ENCODE measurements around the gene LRRFIP1. TPM values are rescaled to one million over a fixed set of nuclear protein-coding genes. Genes with fewer than 3 reads are reported as not detected.

Gene LRRFIP1
- total RNA-seq, 1 donor from 2014 or later: 40.7 TPM

GRCh38 chr2:237674731-237675276 is 47.4 kb downstream of the LRRFIP1 start:
- peak overlapping the region; percentile 80 for H2AFZ ChIP-seq (replicated peaks)
- peak; percentile 54 for DNase-seq (ENCODE audit: low spot score)
- H3K4me2 ChIP-seq: peak overlapping the region; percentile 49
- peaks cover 6% of the 10 kb centered on the region for H3F3A ChIP-seq (ENCODE audit: low read depth)
- TF ChIP-seq CTCF (IDR thresholded peaks at IDR 0.05) (no peak), EZH2phosphoT487 (IDR thresholded peaks at IDR 0.05) (no peak), EZH2 (IDR thresholded peaks at IDR 0.05) (no peak)
- no peaks in the 10 kb centered on the region for H3K79me2 ChIP-seq (ENCODE audit: low read depth)
- H3K4me1 ChIP-seq: peaks cover 14% of the 10 kb centered on the region
- H3K36me3 ChIP-seq: no peaks in the 10 kb centered on the region
- Mint-ChIP-seq H3K36me3 (peaks cover 3% of the 10 kb centered on the region), H3K4me1 (peaks cover 54% of the 10 kb centered on the region), H3K27ac (peak overlapping the region; percentile 93), H3K9me3 (no peaks in the 10 kb centered on the region), H3K27me3 (ENCODE audit: insufficient read depth, low read depth) (peaks cover 4% of the 10 kb centered on the region), H3K4me3 (peak overlapping the region; percentile 54)
- no peak overlapping the region for H3K9ac ChIP-seq
- no peaks in the 10 kb centered on the region for H4K20me1 ChIP-seq (ENCODE audit: low read depth)
- H3K4me3 ChIP-seq: no peak overlapping the region
- H3K9me3 ChIP-seq (ENCODE audit: low read depth): no peaks in the 10 kb centered on the region
- H3K27ac ChIP-seq: no peak overlapping the region
- no peaks in the 10 kb centered on the region for H3K27me3 ChIP-seq

GRCh38 chr2:237675316-237675715 is 47.9 kb downstream of the LRRFIP1 start:
- DNase-seq (ENCODE audit: low spot score): no peak
- no peaks in the 10 kb centered on the region for H3K36me3 ChIP-seq
- TF ChIP-seq CTCF (IDR thresholded peaks at IDR 0.05): no peak
- H3K4me1 Mint-ChIP-seq: peaks cover 49% of the 10 kb centered on the region
- H3K4me3 Mint-ChIP-seq: peak overlapping the region; percentile 54
- H3K4me1 ChIP-seq: peaks cover 14% of the 10 kb centered on the region
- peaks cover 4% of the 10 kb centered on the region for H3K27me3 Mint-ChIP-seq (ENCODE audit: insufficient read depth, low read depth)
- no peak overlapping the region for H3K9ac ChIP-seq
- no peaks in the 10 kb centered on the region for H3K9me3 ChIP-seq (ENCODE audit: low read depth)
- H3K36me3 Mint-ChIP-seq: peaks cover 3% of the 10 kb centered on the region
- H3K4me3 ChIP-seq: no peak overlapping the region
- H2AFZ ChIP-seq (replicated peaks): no peak overlapping the region
- no peaks in the 10 kb centered on the region for H3K9me3 Mint-ChIP-seq
- H3K27ac Mint-ChIP-seq: peak overlapping the region; percentile 93
- no peak overlapping the region for H3K27ac ChIP-seq
- no peaks in the 10 kb centered on the region for H3K79me2 ChIP-seq (ENCODE audit: low read depth)
- H4K20me1 ChIP-seq (ENCODE audit: low read depth): no peaks in the 10 kb centered on the region
- peaks cover 6% of the 10 kb centered on the region for H3F3A ChIP-seq (ENCODE audit: low read depth)
- H3K4me2 ChIP-seq: peak overlapping the region; percentile 49
- no peaks in the 10 kb centered on the region for H3K27me3 ChIP-seq

- no peak overlapping the region for H3K4me3 ChIP-seq
- no peak overlapping the region for H3K9ac ChIP-seq
- no peaks in the 10 kb centered on the region for H3K79me2 ChIP-seq (ENCODE audit: low read depth)
- no peak overlapping the region for H3K27ac ChIP-seq
- H3K4me1 ChIP-seq: no peaks in the 10 kb centered on the region
- Mint-ChIP-seq H3K27me3 (ENCODE audit: insufficient read depth, low read depth) (peaks cover 3% of the 10 kb centered on the region), H3K4me1 (peaks cover 13% of the 10 kb centered on the region), H3K4me3 (no peak overlapping the region), H3K27ac (no peak overlapping the region), H3K36me3 (peaks cover 8% of the 10 kb centered on the region), H3K9me3 (no peaks in the 10 kb centered on the region)
- no peak for DNase-seq (ENCODE audit: low spot score)
- no peak overlapping the region for H2AFZ ChIP-seq (replicated peaks)
- no peaks in the 10 kb centered on the region for H3K9me3 ChIP-seq (ENCODE audit: low read depth)
- H4K20me1 ChIP-seq (ENCODE audit: low read depth): no peaks in the 10 kb centered on the region
- H3F3A ChIP-seq (ENCODE audit: low read depth): no peaks in the 10 kb centered on the region
- TF ChIP-seq EZH2phosphoT487 (IDR thresholded peaks at IDR 0.05) (no peak), CTCF (IDR thresholded peaks at IDR 0.05) (no peak), EZH2 (IDR thresholded peaks at IDR 0.05) (no peak)
- H3K36me3 ChIP-seq: no peaks in the 10 kb centered on the region
- no peak overlapping the region for H3K4me2 ChIP-seq
- no peaks in the 10 kb centered on the region for H3K27me3 ChIP-seq
These were observed 53.5 kb downstream of the LRRFIP1 start for GRCh38 chr2:237680702-237681478.

Data from neural progenitor cell (in vitro differentiated cells).